Stomach (tissue), 4 donors: ENCODE results near the gene SAXO1.

ENCODE experiments used
- CTCF ChIP-seq, 7 experiments: fragments of 450-650 bp in 4 of 7; fragments of 200-600 bp in 3 of 7; sonication (generic) in 3 of 7; IDR thresholded peaks; one replicate each; pipeline ENCODE4 v1.5.1; 2016 to 2019; ENCODE audit warnings: antibody characterized with exemption in 7 of 7, control low read depth in 2 of 7, mild to moderate bottlenecking in 1 of 7
- EP300 ChIP-seq: sonication (generic); formaldehyde crosslinking; IDR thresholded peaks from one replicate; pipeline ENCODE4 v1.6.1; 2017; ENCODE audit warnings: antibody characterized with exemption
- POLR2A ChIP-seq, 4 donors: fragments of 450-650 bp; IDR thresholded peaks; one replicate each; pipeline ENCODE4 v1.6.1; 2016; ENCODE audit warnings: antibody characterized with exemption in 4 of 4, control low read depth in 2 of 4, mild to moderate bottlenecking in 1 of 4, moderate library complexity in 1 of 4
- POLR2AphosphoS5 ChIP-seq, 3 donors: sonication (generic); formaldehyde crosslinking; IDR thresholded peaks; one replicate each; pipeline ENCODE4 v1.6.1; 2016; ENCODE audit warnings: antibody characterized with exemption in 3 of 3

DNA sequence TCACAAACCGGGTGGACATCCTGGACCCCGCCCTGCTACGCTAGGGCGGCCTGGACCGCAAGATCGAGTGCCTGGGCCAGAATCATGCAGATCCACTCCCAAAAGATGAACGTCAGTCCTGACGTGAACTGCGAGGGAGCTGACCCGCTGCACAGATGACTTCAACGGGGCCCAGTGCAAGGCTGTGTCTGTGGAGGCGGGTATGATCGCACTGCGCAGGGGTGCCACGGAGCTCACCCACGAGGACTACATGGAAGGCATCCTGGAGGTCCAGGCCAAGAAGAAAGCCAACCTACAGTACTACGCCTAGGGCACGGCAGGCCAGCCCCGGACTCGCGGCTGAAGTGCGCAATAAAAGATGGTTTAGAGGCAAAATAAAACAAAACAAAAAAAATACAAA lies 5.2 kb downstream of the SAXO1 start:
- TF ChIP-seq POLR2A (IDR thresholded peaks at IDR 0.05) = no peak
- TF ChIP-seq CTCF (IDR thresholded peaks at IDR 0.05) = no peak
- no peak for TF ChIP-seq EP300
- no peak for TF ChIP-seq POLR2AphosphoS5 (IDR thresholded peaks at IDR 0.05)
